GM12801 (cell line): ENCODE results near the gene CCND3.

ENCODE experiments used
- TF ChIP-seq, protein P1 (sequence below): IDR thresholded peaks from one replicate; pipeline ENCODE4 v1.5.1; 2011; ENCODE audit warnings: control low read depth; ENCODE audit not compliant: insufficient read length; ENCODE audit errors: extremely low read depth

Gene CCND3

GRCh38 chr6:41941280-41942066 lies at the start of gene CCND3:
Gene CCND3 (minus strand): TSS chr6:41941808. CDS start chr6:41941649, 159 bp downstream.
- TF ChIP-seq, protein P1, sequence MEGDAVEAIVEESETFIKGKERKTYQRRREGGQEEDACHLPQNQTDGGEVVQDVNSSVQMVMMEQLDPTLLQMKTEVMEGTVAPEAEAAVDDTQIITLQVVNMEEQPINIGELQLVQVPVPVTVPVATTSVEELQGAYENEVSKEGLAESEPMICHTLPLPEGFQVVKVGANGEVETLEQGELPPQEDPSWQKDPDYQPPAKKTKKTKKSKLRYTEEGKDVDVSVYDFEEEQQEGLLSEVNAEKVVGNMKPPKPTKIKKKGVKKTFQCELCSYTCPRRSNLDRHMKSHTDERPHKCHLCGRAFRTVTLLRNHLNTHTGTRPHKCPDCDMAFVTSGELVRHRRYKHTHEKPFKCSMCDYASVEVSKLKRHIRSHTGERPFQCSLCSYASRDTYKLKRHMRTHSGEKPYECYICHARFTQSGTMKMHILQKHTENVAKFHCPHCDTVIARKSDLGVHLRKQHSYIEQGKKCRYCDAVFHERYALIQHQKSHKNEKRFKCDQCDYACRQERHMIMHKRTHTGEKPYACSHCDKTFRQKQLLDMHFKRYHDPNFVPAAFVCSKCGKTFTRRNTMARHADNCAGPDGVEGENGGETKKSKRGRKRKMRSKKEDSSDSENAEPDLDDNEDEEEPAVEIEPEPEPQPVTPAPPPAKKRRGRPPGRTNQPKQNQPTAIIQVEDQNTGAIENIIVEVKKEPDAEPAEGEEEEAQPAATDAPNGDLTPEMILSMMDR, result no peak

GRCh38 chr6:41986339-41986738 lies 44.7 kb upstream of the CCND3 start:
- TF ChIP-seq, protein P1, result no peak

GRCh38 chr6:41984623-41985022 lies 43.0 kb upstream of the CCND3 start:
- TF ChIP-seq, protein P1, result no peak

GRCh38 chr6:41976794-41977484 lies 35.3 kb upstream of the CCND3 start:
- TF ChIP-seq, protein P1, result no peak

DNA sequence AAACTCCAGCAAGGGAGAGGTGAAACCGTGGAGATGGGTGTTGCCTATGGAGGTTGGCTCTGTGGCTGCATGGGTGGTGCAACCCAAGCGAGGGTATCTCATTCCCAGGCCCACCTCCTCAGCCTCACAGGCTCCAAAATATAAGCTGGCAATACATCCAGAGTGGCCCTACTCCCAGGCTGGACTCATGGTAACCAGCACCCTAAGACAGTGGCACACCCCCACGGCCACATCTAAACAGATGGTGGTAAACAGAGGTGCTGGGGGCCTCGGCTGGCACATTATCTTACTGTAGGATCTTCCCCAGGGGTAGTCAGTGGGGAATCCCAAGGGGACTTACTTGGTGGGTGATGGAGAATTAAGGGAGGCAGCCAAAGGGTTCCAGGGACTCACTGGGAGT lies 33.7 kb upstream of the CCND3 start:
- TF ChIP-seq, protein P1, result no peak

GRCh38 chr6:41974281-41974825 lies 32.7 kb upstream of the CCND3 start:
- TF ChIP-seq, protein P1, result no peak

DNA sequence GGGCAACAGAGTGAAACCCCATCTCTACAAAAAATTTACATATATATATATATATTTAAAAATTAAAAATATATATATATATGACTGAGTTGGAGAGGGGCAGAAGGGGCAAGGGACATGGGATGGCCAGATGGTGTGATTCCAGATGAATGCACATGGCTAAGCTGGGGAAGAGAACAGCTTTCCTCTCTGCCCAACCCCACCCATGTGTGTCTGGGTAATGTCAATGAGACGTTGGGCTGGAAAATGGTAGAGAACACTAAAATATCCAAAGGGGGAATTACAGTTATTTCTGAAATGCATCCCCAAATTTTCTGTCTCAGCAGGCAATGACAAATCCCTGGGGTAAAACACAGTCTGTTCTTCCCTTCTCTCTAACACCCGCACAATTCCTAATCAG lies 31.2 kb upstream of the CCND3 start:
- TF ChIP-seq, protein P1, result no peak
